HG02884 (cell line): Measurements from ENCODE around the gene COMMD1.
A peak's percentile ranks its signal among the peaks of the same experiment; 100 is the strongest.
"Not testable (repeated sequence)": the region's sequence is repeated elsewhere in the genome, so short reads cannot be mapped to it uniquely, and the experiment has no call there.

ENCODE experiments used
- ATAC-seq: cut with Tn5 transposase; IDR thresholded peaks from one replicate; pipeline ENCODE4 v1.9.1; 2021; ENCODE audit warnings: mild to moderate bottlenecking, moderate library complexity; ENCODE audit not compliant: unreplicated experiment

Gene COMMD1

DNA sequence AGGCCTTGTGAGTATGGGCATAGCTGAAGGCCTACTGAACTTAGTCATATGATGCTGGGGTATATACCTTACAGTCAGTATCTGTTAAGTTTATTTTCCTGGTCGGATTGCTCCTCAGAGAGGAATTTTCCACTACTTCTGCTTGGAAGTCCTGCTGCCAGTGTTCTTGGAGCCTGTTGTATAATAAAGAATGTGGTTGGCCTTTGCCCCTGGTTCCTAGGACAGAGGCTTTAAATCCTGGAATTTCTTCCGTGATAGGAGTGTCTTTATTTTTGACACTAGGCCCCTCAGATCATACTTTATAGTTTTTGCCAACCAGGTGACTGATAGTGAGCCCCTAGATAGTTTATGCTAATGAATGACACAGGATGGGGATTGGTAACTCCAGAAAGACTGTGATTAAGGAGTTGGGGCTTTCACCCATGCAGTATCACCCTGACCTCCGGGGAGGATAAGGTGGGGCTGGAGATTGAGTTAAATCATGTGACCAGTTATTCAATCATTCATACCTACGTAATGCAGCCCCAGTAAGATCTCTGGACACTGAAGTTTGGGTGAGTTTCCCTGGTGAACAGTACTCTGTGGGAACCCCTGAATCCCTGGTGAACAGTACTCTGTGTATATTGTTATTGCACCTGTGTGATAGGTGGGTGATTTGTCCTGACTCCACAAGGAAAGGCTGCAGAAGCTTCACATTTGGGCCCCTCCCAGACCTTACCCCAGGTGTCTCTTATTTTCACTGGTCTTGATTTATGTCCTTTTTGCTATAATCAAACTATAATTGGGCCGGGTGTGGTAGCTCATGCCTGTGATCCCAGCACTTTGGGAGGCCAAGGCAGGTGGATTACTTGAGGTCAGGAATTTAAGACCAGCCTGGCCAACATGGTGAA is 56.9 kb downstream of the COMMD1 start:
- ATAC-seq = no peak

DNA sequence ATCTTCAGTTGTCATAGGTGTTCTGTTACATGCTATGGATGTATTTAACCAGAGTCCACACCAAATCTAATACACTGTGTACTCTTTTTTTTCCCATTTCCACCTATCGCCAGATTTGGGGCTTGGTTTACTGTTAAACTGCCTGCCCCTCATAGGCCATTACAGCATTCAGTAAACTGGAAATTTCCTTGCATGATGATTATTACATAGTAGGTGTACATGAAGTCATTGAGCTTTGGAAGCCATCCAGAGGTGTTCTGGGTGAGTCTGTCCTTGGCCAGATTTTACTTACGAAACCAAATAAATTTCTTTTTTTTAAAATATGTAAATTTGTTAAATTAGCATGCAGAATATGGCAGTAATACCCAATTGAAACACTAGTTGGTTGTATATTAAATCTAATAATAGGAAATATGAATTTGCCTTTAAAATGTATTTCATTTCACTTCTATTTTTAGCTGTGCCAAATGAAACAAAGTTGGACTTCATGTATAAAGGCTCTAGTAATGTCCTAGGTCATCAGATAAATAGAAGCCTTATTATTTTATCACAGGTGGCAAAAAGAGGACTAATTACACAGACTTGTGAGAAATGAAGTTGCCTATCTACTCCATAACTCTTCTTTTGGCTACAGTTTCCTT is 60.7 kb downstream of the COMMD1 start:
- ATAC-seq = no peak

GRCh38 chr2:61967262-61967661 is 61.8 kb downstream of the COMMD1 start:
- no peak for ATAC-seq

DNA sequence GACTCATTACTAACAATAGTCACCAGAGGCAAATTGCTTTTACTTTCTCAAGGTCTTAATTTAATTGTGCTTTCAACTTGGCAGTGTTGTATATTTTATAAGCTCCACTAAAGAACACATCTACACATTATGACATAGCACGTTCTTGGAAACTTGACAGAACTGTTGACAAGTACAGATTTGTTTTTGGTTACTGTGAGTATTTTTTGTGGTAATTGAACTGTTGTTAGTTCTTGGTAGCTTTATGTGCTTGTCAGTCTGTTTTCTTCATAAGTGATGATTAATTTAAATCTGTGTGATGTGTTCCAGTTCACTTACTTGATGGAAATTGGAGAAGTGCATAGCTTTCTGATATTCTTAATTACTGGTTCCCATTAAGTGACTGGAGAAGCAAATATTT is 63.9 kb downstream of the COMMD1 start:
- ATAC-seq = no peak

DNA sequence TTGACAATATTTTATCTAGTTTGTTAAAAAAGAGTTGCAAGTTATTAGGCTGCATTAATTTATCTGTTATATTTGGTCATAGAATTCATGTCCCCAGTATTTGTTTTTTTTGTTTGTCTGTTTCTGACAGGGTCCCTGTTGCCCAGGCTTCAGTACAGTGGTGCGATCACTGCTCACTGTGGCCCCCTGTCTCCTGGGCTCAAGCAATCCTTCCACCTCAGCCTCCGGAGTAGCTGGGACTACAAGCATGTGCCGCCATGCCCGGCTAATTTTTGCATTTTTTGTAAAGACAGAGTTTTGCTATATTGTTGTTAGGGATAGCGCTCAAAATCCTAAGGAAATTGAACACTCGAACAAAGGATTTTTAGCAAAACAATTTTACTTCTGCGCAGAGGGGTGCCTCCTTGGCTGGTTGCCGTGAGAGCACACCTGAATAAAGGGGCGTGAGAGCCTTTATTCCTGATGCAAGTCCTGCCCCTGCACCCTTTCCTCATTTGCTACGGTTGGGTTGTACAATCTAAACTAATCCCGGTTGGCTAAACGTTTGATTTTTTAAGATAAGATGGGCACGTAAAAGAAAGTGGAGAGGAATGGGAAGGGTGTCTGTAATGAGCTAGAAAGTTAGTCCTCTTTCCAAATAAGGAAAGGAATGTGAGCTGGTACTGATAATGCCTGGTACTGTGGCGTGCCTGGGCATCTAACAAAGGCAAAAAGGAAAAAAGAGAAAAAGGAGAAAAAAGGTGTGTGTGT is 65.5 kb downstream of the COMMD1 start:
- ATAC-seq = no peak

- ATAC-seq = peak; percentile 73
These were observed 73.0 kb downstream of the COMMD1 start for GRCh38 chr2:61978522-61978921.

GRCh38 chr2:61980758-61981157 is 75.3 kb downstream of the COMMD1 start:
- ATAC-seq = no peak

DNA sequence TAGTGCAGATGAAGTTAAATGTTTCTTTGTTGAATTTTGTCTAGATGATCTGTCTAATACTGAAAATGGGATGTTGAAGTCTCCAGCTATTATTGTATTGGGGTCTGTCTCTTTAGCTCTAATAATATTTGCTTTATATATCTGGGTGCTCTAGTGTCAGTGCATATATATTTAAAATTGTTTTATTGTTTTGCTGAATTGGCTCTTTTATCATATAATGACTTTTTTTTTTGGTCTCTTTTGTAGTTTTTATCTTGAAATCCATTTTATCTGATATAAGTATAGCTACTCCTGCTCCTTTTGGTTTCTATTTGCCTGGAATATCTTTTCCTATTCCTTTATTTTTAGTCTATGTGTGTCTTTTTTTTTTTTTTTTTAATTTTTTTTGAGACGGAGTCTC is 79.2 kb downstream of the COMMD1 start:
- ATAC-seq = no peak

DNA sequence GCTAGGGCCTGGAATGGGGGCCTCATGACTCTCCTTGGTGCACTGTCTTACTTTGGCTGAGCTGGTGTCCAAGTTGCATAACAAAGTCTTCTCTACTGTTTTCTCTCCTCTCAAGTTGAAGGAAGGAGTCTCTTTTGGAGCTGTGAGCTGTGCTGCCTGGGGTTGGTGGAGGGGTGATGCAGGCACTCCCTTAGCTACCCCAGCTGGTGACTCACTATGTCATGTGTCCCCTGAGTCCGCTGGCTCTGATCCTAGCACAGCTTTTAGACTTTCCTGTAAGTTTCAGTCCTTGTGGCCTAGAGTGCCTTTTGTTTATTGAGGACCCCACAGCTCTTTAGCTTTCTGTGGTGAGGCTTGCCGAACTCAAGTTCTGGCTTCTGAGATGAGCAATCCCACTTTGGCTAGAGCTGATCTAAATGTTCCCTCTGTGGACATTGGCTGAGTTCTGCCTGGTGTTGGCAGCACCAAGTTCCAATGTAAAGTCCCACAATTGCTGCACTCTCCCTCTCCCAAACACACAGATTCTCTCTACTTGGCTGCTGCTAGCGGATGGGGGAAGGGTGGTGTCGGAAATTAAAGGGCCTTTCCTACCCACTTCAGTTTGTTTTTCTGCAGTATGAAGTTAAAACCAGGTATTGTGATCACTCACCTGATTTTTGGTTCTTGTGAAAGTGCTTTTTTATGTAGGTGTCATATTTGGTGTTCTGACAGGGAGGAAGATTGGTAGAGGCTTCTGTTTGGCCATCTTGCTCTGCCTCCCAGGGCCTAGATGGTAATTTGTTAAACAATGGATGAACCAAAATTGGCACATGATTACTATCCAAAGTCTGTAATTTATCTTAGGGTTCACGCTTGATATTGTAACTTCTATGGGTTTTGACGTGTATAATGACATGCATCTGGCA is 83.2 kb downstream of the COMMD1 start:
- ATAC-seq = no peak

DNA sequence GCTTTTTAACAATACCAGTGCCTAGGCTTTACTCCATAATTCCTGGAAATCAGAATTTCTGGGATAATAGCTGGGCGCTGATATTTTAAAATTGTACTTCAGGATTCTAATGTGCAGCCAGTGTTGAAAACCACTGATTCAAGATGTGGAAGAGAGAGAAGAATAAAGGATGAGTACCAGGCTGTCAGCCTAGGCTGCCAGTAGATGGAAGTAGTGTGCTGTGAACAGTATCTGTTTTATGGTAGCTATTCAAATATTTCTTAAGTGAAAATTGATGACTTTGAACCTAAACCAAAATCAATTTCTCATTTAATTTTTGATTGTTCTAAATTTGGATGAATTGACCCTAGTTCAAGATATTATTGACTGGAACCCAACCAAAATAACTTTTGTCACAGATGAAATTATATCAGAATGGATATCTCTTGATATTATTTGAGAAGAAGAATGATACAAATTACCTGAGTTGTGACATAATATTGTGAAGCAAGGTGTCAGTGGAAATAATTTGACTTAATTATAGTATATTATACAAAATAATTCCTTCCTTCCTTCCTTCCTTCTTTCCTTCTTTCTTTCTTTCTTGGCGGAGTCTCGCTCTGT is 88.0 kb downstream of the COMMD1 start:
- no peak for ATAC-seq

DNA sequence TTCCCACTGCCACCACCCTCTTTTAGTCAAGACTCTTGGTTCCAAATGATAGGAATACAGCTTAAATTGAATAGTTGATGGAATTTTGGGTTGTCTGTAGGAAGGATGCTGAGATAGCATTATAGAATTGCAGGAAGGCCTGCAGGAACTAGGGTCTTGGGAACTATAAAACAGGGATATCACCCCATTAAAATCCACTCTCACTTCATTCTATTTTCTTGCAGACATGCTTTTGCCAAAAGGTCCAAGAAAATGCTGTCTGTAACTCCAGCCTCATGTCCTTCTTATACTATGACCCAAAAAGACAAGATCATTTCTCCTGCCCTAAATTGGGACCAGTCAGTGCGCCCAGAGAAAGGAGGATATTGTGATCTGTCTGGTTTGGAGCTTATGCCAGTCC is 89.1 kb downstream of the COMMD1 start:
- ATAC-seq = no peak

- no peak for ATAC-seq
These were observed 89.6 kb downstream of the COMMD1 start for GRCh38 chr2:61995065-61995464.

DNA sequence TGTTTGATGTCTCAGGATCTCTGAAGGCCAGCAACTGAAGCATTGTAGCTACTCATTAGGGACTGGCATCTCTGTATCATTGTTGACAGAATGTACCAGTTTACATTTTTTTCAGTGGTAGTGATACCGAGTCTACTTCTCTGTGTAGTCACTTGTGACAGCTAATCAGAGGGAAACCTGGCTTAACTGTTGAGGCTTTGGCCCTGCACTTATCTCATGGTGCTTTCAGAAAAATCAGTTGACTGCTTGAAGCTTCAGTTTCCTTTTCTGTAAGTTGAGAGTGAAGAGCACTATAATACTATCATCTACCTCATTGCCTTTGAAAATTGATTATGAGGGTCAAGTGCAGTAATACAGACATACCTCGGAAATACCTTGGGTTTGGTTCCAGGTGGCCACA is 90.0 kb downstream of the COMMD1 start:
- ATAC-seq = peak; percentile 72

DNA sequence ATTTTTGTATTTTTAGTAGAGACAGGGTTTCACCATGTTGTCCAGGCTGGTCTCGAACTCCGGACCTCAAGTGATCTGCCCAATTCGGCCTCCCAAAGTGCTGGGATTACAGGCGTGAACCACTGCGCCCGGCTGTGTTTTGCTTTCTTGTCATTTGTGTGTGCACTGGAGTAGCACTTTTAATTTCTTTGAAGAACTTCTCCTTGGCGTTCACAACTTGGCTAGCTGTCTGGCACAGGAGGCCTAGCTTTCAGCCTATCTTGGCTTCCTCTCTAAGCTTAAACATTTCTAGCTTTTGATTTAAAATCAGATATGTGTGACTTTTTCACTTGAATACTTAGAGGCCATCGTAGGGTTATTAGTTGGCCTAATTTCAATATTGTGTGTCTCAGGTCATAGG is 93.0 kb downstream of the COMMD1 start:
- ATAC-seq = no peak

- no peak for ATAC-seq
These were observed 95.1 kb downstream of the COMMD1 start for GRCh38 chr2:62000538-62000937.

- no peak for ATAC-seq
These were observed 96.0 kb downstream of the COMMD1 start for GRCh38 chr2:62001431-62001830.

DNA sequence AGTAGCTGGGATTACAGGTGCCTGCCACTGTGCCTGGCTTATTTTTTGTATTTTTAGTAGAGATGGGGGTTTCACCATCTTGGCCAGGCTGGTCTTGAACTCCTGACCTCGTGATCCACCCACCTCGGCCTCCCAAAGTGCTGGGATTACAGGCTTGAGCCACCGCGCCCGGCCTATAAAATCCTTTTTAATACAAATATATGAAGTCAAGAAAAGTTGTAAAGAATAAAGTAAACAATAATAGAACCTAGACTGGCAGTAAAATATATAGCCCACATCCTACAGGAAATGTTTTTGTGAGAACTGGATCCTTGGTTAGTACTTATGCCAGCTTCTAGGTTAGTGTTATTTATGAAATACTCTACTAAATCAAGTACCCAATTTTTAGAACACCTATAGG is 99.0 kb downstream of the COMMD1 start:
- not testable (repeated sequence) for ATAC-seq

DNA sequence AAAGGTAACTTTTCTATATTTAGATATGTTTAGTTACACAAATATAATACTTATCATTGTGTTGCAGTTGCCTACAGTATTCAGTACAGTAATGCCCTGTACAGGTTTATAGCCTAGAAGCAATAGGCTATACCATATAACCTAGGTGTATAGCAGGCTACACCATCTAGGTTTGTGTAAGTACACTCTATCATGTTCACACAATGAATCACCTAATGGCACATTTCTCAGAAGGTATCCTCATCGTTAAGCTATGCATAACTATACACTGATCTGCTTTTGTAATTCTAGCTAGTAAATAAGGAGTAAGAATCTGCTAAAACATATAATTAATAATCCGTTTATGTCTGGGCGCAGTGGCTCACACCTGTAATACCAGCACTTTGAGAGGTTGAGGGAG is 102.1 kb downstream of the COMMD1 start:
- ATAC-seq = no peak

GRCh38 chr2:62010632-62011256 is 105.3 kb downstream of the COMMD1 start:
- ATAC-seq = no peak

- no peak for ATAC-seq
These were observed 108.2 kb downstream of the COMMD1 start for GRCh38 chr2:62013641-62014040.
